K562 treated with DMSO at 1 percent for 4 hours (cell line): ENCODE data around the gene SPRR2A. TPM values are rescaled to one million over a fixed set of nuclear protein-coding genes. Genes with fewer than 3 reads are reported as not detected.

Source experiments
- total RNA-seq: library from RNA; unstranded; fragments of 300-600 nt; gene quantifications from 2 replicates; pipeline ENCODE4 v1.2.3, GENCODE V29; 2022; ENCODE audit not compliant: insufficient read depth

The SPRR2A gene
- total RNA-seq, result not detected in 2 replicates

DNA sequence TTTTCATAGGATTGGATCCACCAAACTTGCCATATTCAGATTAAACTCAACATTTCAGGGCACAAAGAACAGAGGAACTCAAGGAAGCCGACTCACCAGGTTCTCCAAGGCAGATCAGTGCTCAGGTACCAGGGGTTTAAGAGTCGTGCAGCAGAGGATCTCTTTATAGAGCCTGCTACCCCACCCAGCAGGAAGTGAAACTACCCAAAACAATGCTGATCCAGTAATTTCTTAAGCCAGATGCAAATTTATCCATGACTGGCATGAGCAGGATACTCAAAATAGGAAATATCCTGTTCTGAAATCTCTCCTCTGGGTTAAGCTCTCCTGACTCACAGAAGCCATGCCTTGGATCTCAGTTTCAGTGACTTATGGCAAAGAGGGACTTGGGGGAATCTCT, at the start of gene SPRR2A:
Gene SPRR2A (minus strand): TSS at position 138 of the 400 bp plus-strand sequence. CDS start 777 bp downstream, outside the sequence.

DNA sequence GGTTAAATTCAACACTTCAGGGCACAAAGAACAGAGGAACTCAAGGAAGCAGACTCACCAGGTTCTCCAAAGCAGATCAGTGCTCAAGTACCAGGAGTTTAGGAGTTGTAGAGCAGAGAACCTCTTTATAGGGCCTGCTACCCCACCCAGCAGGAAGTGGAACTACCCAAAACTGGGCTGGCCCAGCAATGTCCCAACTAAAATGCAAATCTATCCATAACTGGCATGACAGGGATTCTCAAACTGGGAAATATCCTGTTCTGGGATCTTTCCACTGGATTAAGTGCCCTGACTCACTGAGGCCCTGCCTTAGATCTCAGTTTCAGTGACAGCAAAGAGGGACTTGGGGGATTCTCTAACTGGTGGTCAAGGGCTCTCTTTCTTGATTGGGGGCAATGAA, 37.1 kb upstream of the SPRR2A start, which contains the start of gene SPRR2E:
Gene SPRR2E (minus strand): TSS at position 101 of the 400 bp plus-strand sequence. CDS start 775 bp downstream, outside the sequence.

GRCh38 chr1:153071511-153071910, 14.2 kb upstream of the SPRR2A start, which contains the start of gene SPRR2B:
Gene SPRR2B, minus strand, starts transcription at chr1:153071611. Its CDS starts 772 bp downstream, at chr1:153070839.

GRCh38 chr1:153040950-153041631, 16.2 kb downstream of the SPRR2A start, which contains the start of gene SPRR2D:
Gene SPRR2D, minus strand, starts transcription at chr1:153041120. Its CDS starts 774 bp downstream, at chr1:153040346.

GRCh38 chr1:153030895-153031294, 26.4 kb downstream of the SPRR2A start, which contains the start of gene SPRR1B:
Gene SPRR1B, plus strand, starts transcription at chr1:153031203. Its CDS starts 1,143 bp downstream, at chr1:153032346.

Other genes starting within 250 kb of the SPRR2A start
- not detected in 2 replicates for gene LCE1B, start 245.5 kb downstream of the SPRR2A start, total RNA-seq
- not detected in 2 replicates for gene LCE1A, start 230.0 kb downstream of the SPRR2A start, total RNA-seq
- gene LCE6A, start 214.7 kb downstream of the SPRR2A start, total RNA-seq, result not detected in 2 replicates
- not detected in 2 replicates for gene LCE7A, start 197.5 kb downstream of the SPRR2A start, total RNA-seq
- not detected in 2 replicates for gene SMCP, start 179.2 kb downstream of the SPRR2A start, total RNA-seq
- gene IVL, start 149.0 kb downstream of the SPRR2A start, total RNA-seq, result not detected in 2 replicates
- not detected in 2 replicates for gene SPRR5, start 110.3 kb downstream of the SPRR2A start, total RNA-seq
- gene SPRR4, start 86.9 kb downstream of the SPRR2A start, total RNA-seq, result not detected in 2 replicates
- not detected in 2 replicates for gene SPRR1A, start 73.4 kb downstream of the SPRR2A start, total RNA-seq
- gene SPRR3, start 55.8 kb downstream of the SPRR2A start, total RNA-seq, result not detected in 2 replicates
- gene SPRR1B, start 26.3 kb downstream of the SPRR2A start, total RNA-seq, result not detected in 2 replicates
- gene SPRR2D, start 16.4 kb downstream of the SPRR2A start, total RNA-seq, result 36.6 and 103 TPM in 2 replicates
- gene SPRR2B, start 14.1 kb upstream of the SPRR2A start, total RNA-seq, result not detected in 2 replicates
- gene SPRR2E, start 37.0 kb upstream of the SPRR2A start, total RNA-seq, result not detected in 2 replicates
- gene SPRR2F, start 56.0 kb upstream of the SPRR2A start, total RNA-seq, result not detected in 2 replicates
- gene SPRR2G, start 93.4 kb upstream of the SPRR2A start, total RNA-seq, result not detected in 2 replicates
- not detected in 2 replicates for gene LELP1, start 145.9 kb upstream of the SPRR2A start, total RNA-seq
- gene PRR9, start 160.1 kb upstream of the SPRR2A start, total RNA-seq, result 1.4 and 1.7 TPM in 2 replicates
- not detected in 2 replicates for gene LORICRIN, start 202.2 kb upstream of the SPRR2A start, total RNA-seq